T-helper 9 cell (primary cell): Measurements from ENCODE around the gene LIN7C.
"Not testable (repeated sequence)": the region's sequence is repeated elsewhere in the genome, so short reads cannot be mapped to it uniquely, and the experiment has no call there.

ENCODE experiments used
- DNase-seq: peaks from one replicate; pipeline ENCODE4 v3.0.0-alpha.2; 2020

Gene LIN7C

DNA sequence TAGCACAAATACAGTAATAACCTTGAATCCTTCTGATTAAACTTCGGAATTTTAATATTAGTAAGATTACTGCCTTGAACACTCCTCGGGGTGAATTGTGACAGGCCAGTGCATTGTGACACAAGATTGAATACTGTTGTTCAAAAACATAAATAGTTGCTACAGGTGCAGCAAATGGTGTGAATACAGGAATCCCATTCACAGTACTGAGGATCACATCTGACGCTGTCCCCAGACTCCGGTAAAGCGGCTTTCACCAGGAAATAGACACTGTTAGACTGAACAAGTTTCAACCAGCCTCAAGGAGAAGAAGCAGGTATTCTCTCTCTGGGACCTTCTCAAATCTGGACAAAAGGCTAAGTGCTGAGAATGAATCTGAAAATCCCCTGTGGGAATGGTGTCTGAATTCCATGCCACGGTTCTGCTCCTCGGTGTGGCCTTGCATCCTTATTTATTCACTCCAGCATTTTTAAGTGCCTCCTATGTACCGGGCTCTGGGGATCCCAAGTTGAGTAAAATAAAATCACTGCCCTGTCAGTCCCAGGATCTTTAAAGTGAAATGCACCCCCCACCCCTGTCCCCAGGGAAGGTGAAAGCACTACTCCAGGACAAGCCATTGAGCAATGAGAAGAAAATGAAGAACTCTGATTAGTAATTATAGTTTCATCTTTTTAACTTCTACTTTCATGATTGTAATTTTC lies 37.4 kb downstream of the LIN7C start:
- no peak for DNase-seq

- no peak for DNase-seq
These were observed 38.2 kb downstream of the LIN7C start for GRCh38 chr11:27468209-27468994.

DNA sequence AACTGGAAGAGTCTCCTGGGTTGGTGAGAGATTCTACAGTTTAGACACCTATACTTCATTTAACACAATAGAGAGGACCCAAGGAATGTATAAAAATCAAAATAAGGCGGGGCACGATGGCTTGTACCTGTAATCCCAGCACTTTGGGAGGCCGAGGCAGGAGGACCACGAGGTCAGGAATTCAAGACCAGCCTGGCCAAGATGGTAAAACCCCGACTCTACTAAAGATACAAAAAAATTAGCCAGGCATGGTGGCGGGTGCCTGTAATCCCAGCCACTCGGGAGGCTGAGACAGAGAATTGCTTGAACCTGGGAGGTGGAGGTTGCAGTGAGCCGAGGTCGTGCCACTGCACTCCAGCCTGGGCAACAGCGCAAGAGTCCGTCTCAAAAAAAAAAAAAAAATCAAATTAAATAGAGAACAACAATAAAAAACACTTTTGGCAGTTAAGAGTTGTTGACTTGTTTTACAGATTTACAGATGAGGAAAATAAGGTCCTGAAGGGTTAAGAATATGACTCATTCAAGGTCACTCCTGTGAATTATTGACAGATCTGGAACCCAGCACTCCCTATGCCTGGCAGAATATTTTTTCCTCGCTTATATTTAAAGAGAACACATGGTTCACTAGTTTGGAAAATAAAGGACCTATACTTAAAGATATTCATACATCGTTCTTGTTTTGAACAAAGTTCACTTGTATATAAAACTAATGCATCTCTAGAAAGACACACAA lies 39.2 kb downstream of the LIN7C start:
- no peak for DNase-seq

GRCh38 chr11:27466363-27466762 lies 40.2 kb downstream of the LIN7C start:
- no peak for DNase-seq

DNA sequence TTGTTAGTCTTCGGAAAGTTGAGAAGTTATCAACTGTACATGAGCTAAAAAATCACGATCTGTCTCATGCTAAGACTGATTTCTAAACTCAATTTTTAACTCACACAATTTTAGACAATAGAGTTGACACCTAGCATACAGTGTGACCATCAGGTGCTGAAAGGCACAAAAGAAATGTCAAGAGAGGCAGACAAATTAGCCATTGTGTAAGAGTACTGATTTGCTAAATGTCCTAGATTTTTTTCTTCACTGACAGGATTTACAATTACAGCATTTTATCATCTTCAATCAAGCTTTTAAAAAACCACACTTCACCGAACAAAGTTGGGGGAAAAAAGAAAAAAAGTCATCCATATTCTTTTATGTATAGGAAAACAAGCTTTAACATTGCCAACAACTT lies 40.9 kb downstream of the LIN7C start:
- DNase-seq: no peak

- no peak for DNase-seq
These were observed 41.7 kb downstream of the LIN7C start for GRCh38 chr11:27464909-27465308.

GRCh38 chr11:27464289-27464696 lies 42.3 kb downstream of the LIN7C start:
- DNase-seq: no peak

DNA sequence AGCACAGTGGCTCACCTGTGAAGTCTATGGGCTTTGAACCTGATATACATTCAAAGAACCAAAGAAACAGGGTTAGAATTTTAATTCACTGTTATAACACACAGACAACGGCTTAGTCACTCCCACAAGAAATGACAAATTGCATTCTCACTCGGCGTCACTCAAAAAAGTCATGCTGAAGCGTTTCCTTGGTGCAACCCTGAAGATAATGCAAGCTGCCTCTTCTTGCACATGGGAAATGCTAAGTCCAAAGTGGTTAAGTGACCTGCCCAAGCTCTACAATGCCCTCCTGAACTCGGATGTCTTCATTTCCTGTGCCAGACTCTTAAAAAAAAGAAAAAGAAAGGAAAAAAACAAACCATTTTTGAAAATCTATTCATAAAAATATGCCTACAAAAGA lies 44.0 kb downstream of the LIN7C start:
- DNase-seq: no peak

GRCh38 chr11:27460158-27460978 lies 46.2 kb downstream of the LIN7C start:
- no peak for DNase-seq

DNA sequence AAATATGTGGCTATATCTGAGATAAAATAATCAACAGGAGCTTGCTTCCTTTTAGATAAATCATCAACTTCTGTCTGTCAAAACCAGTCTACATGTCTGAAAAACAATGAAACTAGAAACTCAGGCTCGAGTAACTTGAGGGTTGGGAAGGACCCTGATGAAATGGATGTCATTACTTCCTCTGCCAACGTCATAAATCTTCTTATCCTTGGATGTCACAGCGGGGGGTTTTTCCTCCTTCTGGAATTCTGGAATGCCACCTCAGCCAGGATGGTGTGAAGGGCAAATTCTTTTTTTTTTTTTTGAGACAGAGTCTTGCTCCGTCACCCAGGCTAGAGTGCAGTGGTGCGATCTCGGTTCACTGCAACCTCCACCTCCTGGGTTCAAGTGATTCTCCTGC lies 47.4 kb downstream of the LIN7C start:
- no peak for DNase-seq

DNA sequence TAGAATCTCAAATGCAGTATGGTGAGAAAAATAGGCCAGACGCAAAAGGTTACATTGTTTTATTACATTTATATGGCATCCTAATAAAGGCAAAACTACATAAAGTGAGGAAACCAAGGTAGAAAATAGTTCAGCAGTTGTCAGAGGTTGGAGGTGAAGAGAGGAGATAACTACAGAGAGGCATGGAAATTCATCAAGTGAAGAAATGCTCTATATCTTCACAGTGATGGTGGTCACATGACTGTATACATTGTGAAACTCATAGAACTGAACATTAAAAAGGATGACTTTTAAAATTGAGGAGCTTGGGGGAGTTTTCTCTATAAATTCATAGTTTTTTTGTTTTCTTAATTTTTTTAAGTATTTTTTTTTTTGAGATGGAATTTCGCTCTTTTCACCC lies 48.4 kb downstream of the LIN7C start:
- DNase-seq: no peak

DNA sequence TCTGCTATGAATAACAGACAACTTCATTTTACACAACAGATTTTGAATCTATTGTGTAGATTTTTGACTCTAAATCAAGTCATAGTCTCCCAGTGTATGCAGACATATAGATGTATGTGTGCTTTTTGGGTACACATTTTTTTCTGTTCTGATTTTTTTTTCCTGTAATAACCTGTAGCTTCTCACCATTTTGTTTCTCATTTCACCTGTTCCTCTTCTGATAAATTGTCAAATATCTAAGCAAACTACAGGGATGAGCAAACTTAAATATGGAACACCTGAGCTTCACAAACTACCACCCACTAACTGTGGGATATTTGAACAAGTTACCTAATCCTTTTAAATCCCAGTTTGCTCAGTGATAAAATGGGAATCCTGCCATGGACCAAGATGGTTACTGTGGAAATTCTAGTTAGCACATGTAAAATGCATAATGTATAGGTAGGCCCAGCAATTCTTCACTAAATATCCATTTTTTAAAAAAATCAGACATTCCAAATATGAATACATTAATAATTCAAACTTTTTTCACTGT lies 49.7 kb downstream of the LIN7C start:
- DNase-seq: no peak

DNA sequence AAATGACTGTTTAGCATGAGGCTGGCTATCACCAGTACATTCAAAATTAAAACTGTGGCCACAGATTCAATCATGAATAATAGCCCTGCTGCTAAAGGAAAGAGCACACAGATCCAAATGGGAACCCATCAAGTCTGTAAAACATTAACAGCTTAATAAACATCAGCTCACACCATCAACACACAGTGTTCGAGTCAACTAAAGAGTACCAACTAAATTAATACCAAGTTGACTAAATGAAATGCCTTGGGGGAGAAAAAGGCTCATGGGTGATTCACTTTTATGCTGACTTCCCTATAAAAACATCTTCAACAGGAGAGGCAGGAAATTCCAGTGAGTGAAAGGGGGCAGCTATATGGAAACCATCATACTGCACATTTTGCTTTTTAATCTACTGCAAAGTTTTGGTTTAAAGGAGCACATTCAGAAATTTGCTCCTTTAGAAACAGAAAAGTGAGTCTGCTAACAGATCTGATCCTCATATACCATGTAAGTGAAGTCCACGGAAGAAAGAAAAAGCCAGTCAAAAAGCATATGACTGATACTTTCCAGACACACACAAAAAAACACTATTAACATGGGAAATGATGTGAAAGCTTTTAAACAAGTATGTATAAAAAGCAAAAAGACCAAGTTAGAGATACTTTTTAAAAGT lies 50.3 kb downstream of the LIN7C start:
- DNase-seq: no peak

DNA sequence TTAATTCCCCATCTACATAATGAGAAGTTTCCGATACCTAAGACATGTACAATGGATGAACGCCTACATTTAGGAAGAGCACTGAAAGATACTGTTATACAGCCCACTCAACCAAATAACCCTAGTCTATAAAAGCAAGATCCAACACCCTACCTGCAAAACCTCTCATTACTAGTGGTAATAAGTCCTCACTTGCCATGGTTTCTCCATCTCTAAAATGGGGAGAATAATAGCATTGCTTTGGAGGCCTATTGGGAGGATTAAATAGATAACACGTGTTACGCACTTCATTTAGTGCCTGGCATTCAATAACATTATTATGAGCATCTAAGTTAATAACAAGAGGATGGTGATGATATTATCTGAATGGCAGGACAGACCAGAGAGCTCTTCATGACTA lies 50.9 kb downstream of the LIN7C start:
- no peak for DNase-seq

GRCh38 chr11:27453701-27454100 lies 52.9 kb downstream of the LIN7C start:
- no peak for DNase-seq

- DNase-seq: no peak
These were observed 54.4 kb downstream of the LIN7C start for GRCh38 chr11:27452147-27452546.

DNA sequence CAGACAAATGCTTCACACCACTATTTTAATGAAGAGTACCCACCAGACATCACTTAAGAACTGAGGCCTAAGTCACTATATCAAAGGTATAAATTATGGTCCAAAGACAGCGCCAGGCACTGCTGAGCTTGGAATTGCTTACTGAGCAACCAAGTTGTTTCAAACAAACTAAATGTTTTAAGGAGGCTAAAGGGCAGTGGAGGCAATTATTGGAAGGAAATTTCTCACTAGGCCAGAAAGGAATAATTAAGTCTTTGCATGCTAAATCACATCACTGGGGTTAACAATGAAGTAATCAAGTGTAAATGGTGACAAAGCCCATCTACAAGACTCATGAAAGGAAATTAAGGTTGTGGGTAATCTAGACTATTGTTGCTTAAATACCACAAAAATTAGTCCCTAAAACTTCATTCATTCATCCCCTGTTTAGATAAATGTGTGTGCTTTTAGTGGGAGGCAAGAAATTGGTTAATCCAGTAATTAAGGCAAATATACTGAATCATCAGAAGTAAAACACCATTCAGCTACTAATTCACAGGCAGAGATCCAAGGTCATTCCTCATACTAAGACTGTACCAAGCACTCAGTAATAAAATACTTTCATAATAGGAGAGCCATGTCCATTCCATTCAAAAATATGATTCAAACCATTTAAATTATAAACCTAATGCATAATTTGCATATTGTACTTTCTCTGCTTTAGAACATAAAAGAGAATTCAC lies 55.2 kb downstream of the LIN7C start:
- DNase-seq: no peak

DNA sequence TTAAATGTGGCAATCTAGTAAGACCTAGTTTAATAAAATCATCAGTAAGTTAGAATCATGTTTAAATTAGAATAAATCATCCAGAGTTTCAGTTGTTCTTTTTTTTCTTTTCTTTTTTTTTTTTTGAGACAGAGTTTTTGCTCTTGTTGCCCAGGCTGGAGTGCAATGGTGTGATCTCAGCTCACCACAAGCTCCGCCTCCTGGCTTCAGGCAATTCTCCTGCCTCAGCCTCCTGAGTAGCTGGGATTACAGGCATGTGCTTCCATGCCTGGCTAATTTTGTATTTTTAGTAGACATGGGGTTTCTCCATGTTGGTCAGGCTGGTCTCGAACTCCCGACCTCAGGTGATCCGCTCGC lies 58.4 kb downstream of the LIN7C start:
- not testable (repeated sequence) for DNase-seq

DNA sequence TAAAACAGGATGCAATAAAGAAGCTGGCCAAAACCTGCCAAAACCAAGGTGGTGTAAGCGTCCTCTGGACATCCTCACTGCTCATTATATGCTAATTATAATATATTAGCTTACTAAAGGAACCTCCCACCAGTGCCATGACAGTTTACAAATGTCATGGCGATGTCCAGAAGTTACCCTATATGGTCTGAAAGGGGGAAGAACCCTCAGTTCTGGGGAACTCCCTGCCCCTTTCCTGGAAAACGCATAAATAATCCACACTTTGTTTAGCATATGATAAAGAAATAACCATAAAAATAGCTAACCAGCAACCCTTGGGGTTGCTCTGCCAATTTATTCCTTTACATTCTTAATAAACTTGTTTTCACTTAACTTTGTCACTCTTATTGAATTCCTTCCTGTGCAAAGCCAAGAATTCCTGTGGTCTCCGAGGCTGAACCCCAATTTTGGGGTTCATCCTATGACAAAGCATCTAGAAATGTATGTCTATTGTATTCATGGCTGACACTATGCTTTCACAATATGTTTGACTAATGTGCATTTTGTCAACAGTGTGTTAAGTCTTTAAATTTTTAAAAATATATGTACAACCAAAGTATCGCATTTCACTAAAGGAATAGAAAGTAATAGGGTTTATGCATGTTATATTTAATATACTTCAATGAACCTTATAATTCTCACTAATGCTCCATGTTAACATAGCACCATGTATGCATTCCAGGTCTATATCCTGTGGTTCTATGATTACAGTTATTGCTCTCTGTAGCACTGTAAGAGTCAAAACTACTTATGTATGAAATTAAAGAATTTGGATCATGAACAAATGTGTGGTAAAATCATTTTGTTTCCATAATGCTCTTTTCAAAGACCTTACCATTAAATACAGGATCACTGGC lies 59.0 kb downstream of the LIN7C start:
- no peak for DNase-seq

DNA sequence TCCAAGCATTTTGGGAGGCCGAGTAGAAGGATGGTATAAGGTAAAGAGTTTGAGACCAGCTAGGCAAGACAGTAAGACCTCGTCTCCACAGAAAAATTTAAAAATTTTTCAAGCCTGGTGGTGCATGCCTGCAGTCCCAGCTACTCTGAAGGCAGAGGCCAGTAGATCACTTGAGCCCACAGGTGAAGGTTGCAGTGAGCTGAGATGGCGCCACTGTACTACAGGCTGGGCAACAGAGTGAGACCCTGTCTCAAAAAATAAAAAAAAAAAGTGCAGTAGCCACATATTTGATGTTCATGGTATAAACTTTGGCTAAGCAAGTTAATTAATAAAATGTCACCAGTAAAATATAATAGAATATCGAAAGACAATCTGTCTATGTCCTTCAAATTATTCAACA lies 60.9 kb downstream of the LIN7C start:
- DNase-seq: no peak
